ENCODE measurements around the gene TDRD10. TPM values are rescaled to one million over a fixed set of nuclear protein-coding genes. Genes with fewer than 3 reads are reported as not detected.

The TDRD10 gene
- total and polyA plus RNA-seq, 2 of the 4 experiments (the other 2 are of a cell fraction), result not detected

- H3K27me3 ChIP-seq (ENCODE audit: control insufficient read depth, insufficient read depth, low read length), result peaks cover 72% of the 10 kb centered on the region
- CTCF ChIA-PET, result interaction anchor here (1.1 kb wide), 1 partner anchor 62 kb away, joined by 4 read pairs; no protein-coding TSS in a partner anchor
- ATAC-seq (ENCODE audit: low read depth), result no peak
These were observed 39.2 kb downstream of the TDRD10 start for GRCh38 chr1:154541231-154541630.

More at GRCh38 chr1:154541231-154541630, 39.2 kb downstream of the TDRD10 start:
- Histone ChIP-seq H2BK20ac (ENCODE audit: low read depth, low read length) (no peak overlapping the region), H2BK5ac (ENCODE audit: low read depth, low read length, poor library complexity, severe bottlenecking) (no peak overlapping the region), H3K9me1 (ENCODE audit: insufficient read depth, low read length) (no peaks in the 10 kb centered on the region), H2BK15ac (ENCODE audit: low read depth, low read length) (no peak overlapping the region), H3K79me1 (ENCODE audit: low read depth in 1 of 2, low read length in 2 of 2) (no peaks in the 10 kb centered on the region), H3K4me1 (ENCODE audit: control insufficient read depth, insufficient read depth, low read length) (no peaks in the 10 kb centered on the region), H2AFZ (replicated peaks; ENCODE audit: low read length, poor library complexity) (no peak overlapping the region), H2AK5ac (ENCODE audit: low read depth, low read length) (no peak overlapping the region), H2AK9ac (replicated peaks; ENCODE audit: low read depth, low read length, poor library complexity) (no peak overlapping the region), H3K9me3 (ENCODE audit: control insufficient read depth, insufficient read depth, low read length) (no peaks in the 10 kb centered on the region), H3K27ac (ENCODE audit: insufficient read depth, low read length) (no peak overlapping the region), H3K4me2 (ENCODE audit: low read depth, low read length) (no peak overlapping the region), H3K9ac (ENCODE audit: low read depth, low read length) (no peak overlapping the region), H4K91ac (ENCODE audit: insufficient read depth, low read depth, low read length) (no peak overlapping the region), H3K4me3 (ENCODE audit: insufficient read depth, low read depth, low read length) (no peak overlapping the region), H3K18ac (ENCODE audit: low read depth, low read length) (no peak overlapping the region), H4K5ac (ENCODE audit: low read depth, low read length) (no peak overlapping the region), H3K14ac (replicated peaks; ENCODE audit: low read depth, low read length) (no peak overlapping the region), H3K36me3 (ENCODE audit: control insufficient read depth, insufficient read depth, low read length) (no peaks in the 10 kb centered on the region), H2BK120ac (ENCODE audit: low read depth, low read length) (no peak overlapping the region), H3K23ac (ENCODE audit: low read depth, low read length) (no peak overlapping the region), H4K8ac (ENCODE audit: low read depth in 2 of 2, low read length in 2 of 2) (no peak overlapping the region), H3K4ac (ENCODE audit: low read depth, low read length) (no peak overlapping the region), H4K20me1 (ENCODE audit: insufficient read depth, low read length) (no peaks in the 10 kb centered on the region), H3K56ac (ENCODE audit: extremely low read depth, insufficient read depth, low read length) (no peak overlapping the region)
- TF ChIP-seq RCOR1 (IDR thresholded peaks at IDR 0.05; ENCODE audit: insufficient replicate concordance, low read length) (no peak), BHLHE40 (IDR thresholded peaks at IDR 0.05; ENCODE audit: low read depth, low read length) (no peak), POLR2A (IDR thresholded peaks at IDR 0.05; ENCODE audit: low read depth, low read length) (no peak), CEBPB (IDR thresholded peaks at IDR 0.05; ENCODE audit: low read depth, low read length) (no peak), MAFK (IDR thresholded peaks at IDR 0.05; ENCODE audit: low read depth, low read length) (no peak), MAZ (IDR thresholded peaks at IDR 0.05; ENCODE audit: borderline replicate concordance, low read depth, low read length) (no peak), FOS (IDR thresholded peaks at IDR 0.05; ENCODE audit: low read depth, low read length) (no peak), USF2 (IDR thresholded peaks at IDR 0.05; ENCODE audit: low read depth, low read length) (no peak)
- dilution Hi-C loops (cut with HindIII; ENCODE audit: low sequenced_read_pairs, unreplicated experiment), result no loop called here
- no peak for DNase-seq
- BruUV-seq (replicated peaks), result no TSS peak
- in situ Hi-C loops (cut with MboI; ENCODE audit: low sequenced_read_pairs), result no loop called here
- WGBS, 2 experiments (ENCODE audit: extremely low coverage in 2 of 2, insufficient read length in 1 of 2), result 13% methylated on average over 3 of the region's 6 CpGs; no CpG with 5 or more reads in 1 of the 2 experiments
- POLR2A ChIA-PET (ENCODE audit: unreplicated experiment), result no interaction called here
- intact Hi-C loops (cut with micrococcal nuclease), result no loop called here

Measured in IMR-90 (cell line).